Measurements from ENCODE around the gene TMEM35B.

The TMEM35B gene

DNA sequence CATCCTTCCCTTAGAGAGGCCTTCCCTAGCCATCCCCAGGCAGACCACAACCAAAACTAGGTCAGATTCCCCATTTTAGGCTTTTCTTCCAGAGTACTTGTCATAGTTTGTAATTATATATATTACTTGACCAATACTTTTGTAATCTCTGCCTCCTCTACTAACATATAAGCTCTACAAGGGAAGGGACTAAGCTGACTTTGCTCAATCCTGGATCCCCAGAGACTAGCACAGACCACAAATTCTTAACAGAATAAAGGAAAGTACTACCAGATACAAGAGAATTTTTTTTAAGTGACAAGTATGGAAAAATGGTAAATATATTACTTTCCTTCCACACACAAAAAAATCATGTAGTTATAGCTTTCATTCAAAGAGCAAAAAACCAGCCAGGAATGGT lies 44.6 kb upstream of the TMEM35B start:
- TF ChIP-seq ZFP3 (CRISPR knock-in tag; IDR thresholded peaks at IDR 0.05) (no peak), ISL1 (CRISPR knock-in tag; IDR thresholded peaks at IDR 0.05) (no peak), ZNF565 (CRISPR knock-in tag; conservative IDR thresholded peaks at IDR 0.05; ENCODE audit: low read depth) (no peak), CSRNP3 (CRISPR knock-in tag; IDR thresholded peaks at IDR 0.05) (no peak), ZC3H10 (CRISPR knock-in tag; IDR thresholded peaks at IDR 0.05) (no peak), OSR1 (CRISPR knock-in tag; IDR thresholded peaks at IDR 0.05) (no peak), GLIS3 (CRISPR knock-in tag; IDR thresholded peaks at IDR 0.05) (no peak), TOX (CRISPR knock-in tag; IDR thresholded peaks at IDR 0.05; ENCODE audit: borderline replicate concordance) (no peak), TCF4 (CRISPR knock-in tag; IDR thresholded peaks at IDR 0.05; ENCODE audit: borderline replicate concordance) (no peak), ZNF8 (CRISPR knock-in tag; IDR thresholded peaks at IDR 0.05) (no peak), ARNTL (CRISPR knock-in tag; IDR thresholded peaks at IDR 0.05; ENCODE audit: borderline replicate concordance, low read depth) (no peak)
- ATAC-seq, result no peak

- TF ChIP-seq, protein P1, sequence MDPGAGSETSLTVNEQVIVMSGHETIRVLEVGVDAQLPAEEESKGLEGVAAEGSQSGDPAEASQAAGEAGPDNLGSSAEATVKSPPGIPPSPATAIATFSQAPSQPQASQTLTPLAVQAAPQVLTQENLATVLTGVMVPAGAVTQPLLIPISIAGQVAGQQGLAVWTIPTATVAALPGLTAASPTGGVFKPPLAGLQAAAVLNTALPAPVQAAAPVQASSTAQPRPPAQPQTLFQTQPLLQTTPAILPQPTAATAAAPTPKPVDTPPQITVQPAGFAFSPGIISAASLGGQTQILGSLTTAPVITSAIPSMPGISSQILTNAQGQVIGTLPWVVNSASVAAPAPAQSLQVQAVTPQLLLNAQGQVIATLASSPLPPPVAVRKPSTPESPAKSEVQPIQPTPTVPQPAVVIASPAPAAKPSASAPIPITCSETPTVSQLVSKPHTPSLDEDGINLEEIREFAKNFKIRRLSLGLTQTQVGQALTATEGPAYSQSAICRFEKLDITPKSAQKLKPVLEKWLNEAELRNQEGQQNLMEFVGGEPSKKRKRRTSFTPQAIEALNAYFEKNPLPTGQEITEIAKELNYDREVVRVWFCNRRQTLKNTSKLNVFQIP (CRISPR knock-in tag; IDR thresholded peaks at IDR 0.05; ENCODE audit: borderline replicate concordance, low read depth), result no peak
- TF ChIP-seq TOX (CRISPR knock-in tag; IDR thresholded peaks at IDR 0.05; ENCODE audit: borderline replicate concordance), result no peak
- no peak for TF ChIP-seq OSR1 (CRISPR knock-in tag; IDR thresholded peaks at IDR 0.05)
- no peak for ATAC-seq
Observed at GRCh38 chr1:35016406-35016805, 31.3 kb upstream of the TMEM35B start.

GRCh38 chr1:35014486-35014885 lies 29.3 kb upstream of the TMEM35B start:
- TF ChIP-seq CSRNP3 (CRISPR knock-in tag; IDR thresholded peaks at IDR 0.05) (no peak), ARNTL (CRISPR knock-in tag; IDR thresholded peaks at IDR 0.05; ENCODE audit: borderline replicate concordance, low read depth) (no peak), ESRRG (CRISPR knock-in tag; IDR thresholded peaks at IDR 0.05) (no peak), BACH2 (CRISPR knock-in tag; IDR thresholded peaks at IDR 0.05; ENCODE audit: borderline replicate concordance) (no peak), ZNF565 (CRISPR knock-in tag; conservative IDR thresholded peaks at IDR 0.05; ENCODE audit: low read depth) (no peak), ZC3H10 (CRISPR knock-in tag; IDR thresholded peaks at IDR 0.05) (no peak), ISL1 (CRISPR knock-in tag; IDR thresholded peaks at IDR 0.05) (no peak)
- no peak for ATAC-seq

- ATAC-seq, result no peak
- no peak for TF ChIP-seq PATZ1 (CRISPR knock-in tag; IDR thresholded peaks at IDR 0.05; ENCODE audit: borderline replicate concordance)
- no peak for TF ChIP-seq CSRNP3 (CRISPR knock-in tag; IDR thresholded peaks at IDR 0.05)
- TF ChIP-seq OSR1 (CRISPR knock-in tag; IDR thresholded peaks at IDR 0.05), result no peak
- no peak for TF ChIP-seq PPARA (CRISPR knock-in tag; IDR thresholded peaks at IDR 0.05; ENCODE audit: borderline replicate concordance)
- TF ChIP-seq ZNF8 (CRISPR knock-in tag; IDR thresholded peaks at IDR 0.05), result no peak
- no peak for TF ChIP-seq TSHZ2 (CRISPR knock-in tag; IDR thresholded peaks at IDR 0.05)
- TF ChIP-seq TOX (CRISPR knock-in tag; IDR thresholded peaks at IDR 0.05; ENCODE audit: borderline replicate concordance), result no peak
- TF ChIP-seq, protein P2, sequence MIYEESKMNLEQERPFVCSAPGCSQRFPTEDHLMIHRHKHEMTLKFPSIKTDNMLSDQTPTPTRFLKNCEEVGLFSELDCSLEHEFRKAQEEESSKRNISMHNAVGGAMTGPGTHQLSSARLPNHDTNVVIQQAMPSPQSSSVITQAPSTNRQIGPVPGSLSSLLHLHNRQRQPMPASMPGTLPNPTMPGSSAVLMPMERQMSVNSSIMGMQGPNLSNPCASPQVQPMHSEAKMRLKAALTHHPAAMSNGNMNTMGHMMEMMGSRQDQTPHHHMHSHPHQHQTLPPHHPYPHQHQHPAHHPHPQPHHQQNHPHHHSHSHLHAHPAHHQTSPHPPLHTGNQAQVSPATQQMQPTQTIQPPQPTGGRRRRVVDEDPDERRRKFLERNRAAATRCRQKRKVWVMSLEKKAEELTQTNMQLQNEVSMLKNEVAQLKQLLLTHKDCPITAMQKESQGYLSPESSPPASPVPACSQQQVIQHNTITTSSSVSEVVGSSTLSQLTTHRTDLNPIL (CRISPR knock-in tag; IDR thresholded peaks at IDR 0.05; ENCODE audit: low read depth), result no peak
- no peak for TF ChIP-seq TCF4 (CRISPR knock-in tag; IDR thresholded peaks at IDR 0.05; ENCODE audit: borderline replicate concordance)
- TF ChIP-seq ZFP30 (CRISPR knock-in tag; IDR thresholded peaks at IDR 0.05), result no peak
- TF ChIP-seq ZFP3 (CRISPR knock-in tag; IDR thresholded peaks at IDR 0.05), result no peak
- no peak for TF ChIP-seq ZNF565 (CRISPR knock-in tag; conservative IDR thresholded peaks at IDR 0.05; ENCODE audit: low read depth)
- TF ChIP-seq SNAI2 (CRISPR knock-in tag; IDR thresholded peaks at IDR 0.05), result no peak
- TF ChIP-seq ZC3H10 (CRISPR knock-in tag; IDR thresholded peaks at IDR 0.05), result no peak
- TF ChIP-seq ZNF70 (CRISPR knock-in tag; IDR thresholded peaks at IDR 0.05), result no peak
- no peak for TF ChIP-seq RARB (CRISPR knock-in tag; IDR thresholded peaks at IDR 0.05)
Observed at GRCh38 chr1:35005711-35006110, 20.6 kb upstream of the TMEM35B start.

All from SK-N-SH treated with all-trans-retinoic acid at 6 μM for 48 hours (cell line).